Measurements from ENCODE around the gene PTPN12.
A peak's percentile ranks its signal among the peaks of the same experiment; 100 is the strongest.
"Not testable (repeated sequence)": the region's sequence is repeated elsewhere in the genome, so short reads cannot be mapped to it uniquely, and the experiment has no call there.

Gene PTPN12

GRCh38 chr7:77537136-77537777, at the start of gene PTPN12:
Gene PTPN12 (plus strand): TSS chr7:77537295. CDS start chr7:77537547, 252 bp downstream.
- DNase-seq: peak; percentile 54

GRCh38 chr7:77488986-77489385, 48.1 kb upstream of the PTPN12 start:
- no peak for DNase-seq

GRCh38 chr7:77497079-77497478, 40.0 kb upstream of the PTPN12 start:
- DNase-seq: no peak

- DNase-seq: no peak
These were observed 38.3 kb upstream of the PTPN12 start for GRCh38 chr7:77498659-77499379.

GRCh38 chr7:77501192-77501515, 35.9 kb upstream of the PTPN12 start:
- no peak for DNase-seq

GRCh38 chr7:77504951-77505350, 32.1 kb upstream of the PTPN12 start:
- DNase-seq: no peak

- DNase-seq: no peak
These were observed 30.2 kb upstream of the PTPN12 start for GRCh38 chr7:77506899-77507298.

- not testable (repeated sequence) for DNase-seq
These were observed 24.0 kb upstream of the PTPN12 start for GRCh38 chr7:77513002-77513670.

GRCh38 chr7:77516085-77516484, 21.0 kb upstream of the PTPN12 start:
- no peak for DNase-seq

- DNase-seq: no peak
These were observed 16.8 kb upstream of the PTPN12 start for GRCh38 chr7:77520261-77520660.

- DNase-seq: not testable (repeated sequence)
These were observed 15.6 kb upstream of the PTPN12 start for GRCh38 chr7:77521537-77521936.

- DNase-seq: no peak
These were observed 12.4 kb upstream of the PTPN12 start for GRCh38 chr7:77524731-77525130.

- no peak for DNase-seq
These were observed 11.9 kb upstream of the PTPN12 start for GRCh38 chr7:77525231-77525630.

GRCh38 chr7:77528368-77528767, 8.7 kb upstream of the PTPN12 start:
- no peak for DNase-seq

- no peak for DNase-seq
These were observed 7.8 kb upstream of the PTPN12 start for GRCh38 chr7:77529279-77529678.

GRCh38 chr7:77531038-77531437, 6.1 kb upstream of the PTPN12 start:
- no peak for DNase-seq

GRCh38 chr7:77532247-77532646, 4.8 kb upstream of the PTPN12 start:
- no peak for DNase-seq

- not testable (repeated sequence) for DNase-seq
These were observed 4.4 kb upstream of the PTPN12 start for GRCh38 chr7:77532732-77533131.

- DNase-seq: not testable (repeated sequence)
These were observed 3.0 kb upstream of the PTPN12 start for GRCh38 chr7:77534046-77534445.

GRCh38 chr7:77536017-77536412, 1.1 kb upstream of the PTPN12 start:
- no peak for DNase-seq

- DNase-seq: peak; percentile 99
These were observed 521 bp upstream of the PTPN12 start for GRCh38 chr7:77536413-77537135.

GRCh38 chr7:77537778-77538280, 734 bp downstream of the PTPN12 start:
- peak; percentile 10 for DNase-seq
